Measurements from ENCODE around the gene RNU6-1. TPM values are rescaled to one million over a fixed set of nuclear protein-coding genes. Genes with fewer than 3 reads are reported as not detected.

Gene RNU6-1
- total and polyA plus RNA-seq, 10 donors: not detected

- DNase-seq: no peak
- peak overlapping the region in 4 of 8 donors; percentile 70 to 81 (median 74) for H3K27ac ChIP-seq
- 56 to 71% (median 60%) methylated on average over 3 of the region's 3 CpGs for WGBS, 5 donors
- H3K36me3 ChIP-seq: no peaks in the 10 kb centered on the region
- TF ChIP-seq POLR2A (IDR thresholded peaks at IDR 0.05) (no peak), POLR2AphosphoS5 (IDR thresholded peaks at IDR 0.05) (no peak), CTCF (IDR thresholded peaks at IDR 0.05 in 8 of 11, conservative IDR thresholded peaks at IDR 0.05 in 3 of 11) (no peak)
- no peak overlapping the region for H3K4me3 ChIP-seq
- H3K9me3 ChIP-seq: no peaks in the 10 kb centered on the region
- peaks cover 0 to 15% (median 0%) of the 10 kb centered on the region in 7 donors for H3K27me3 ChIP-seq (replicated peaks in 1 of 7)
- intact Hi-C loops (cut with DNase I; ENCODE audit: low total_unique reads): no loop called here
- H3K4me1 ChIP-seq: peaks cover 10 to 68% (median 47%) of the 10 kb centered on the region in 6 donors
Measured at GRCh38 chr15:67880651-67881182, 40.9 kb upstream of the RNU6-1 start.

GRCh38 chr15:67879440-67880129 is 39.7 kb upstream of the RNU6-1 start:
- intact Hi-C loops (cut with DNase I; ENCODE audit: low total_unique reads): no loop called here
- 59 to 77% (median 68%) methylated on average over 11 of the region's 11 CpGs for WGBS, 5 donors
- Histone ChIP-seq H3K27ac (peak overlapping the region in 2 of 8 donors; percentile 70 to 81), H3K4me1 (peaks cover 10 to 58% (median 37%) of the 10 kb centered on the region in 6 donors), H3K27me3 (replicated peaks in 1 of 7) (peaks cover 0 to 3% (median 0%) of the 10 kb centered on the region in 7 donors), H3K9me3 (no peaks in the 10 kb centered on the region), H3K36me3 (no peaks in the 10 kb centered on the region), H3K4me3 (no peak overlapping the region)
- no peak for DNase-seq
- TF ChIP-seq POLR2AphosphoS5 (IDR thresholded peaks at IDR 0.05) (no peak), CTCF (IDR thresholded peaks at IDR 0.05 in 8 of 11, conservative IDR thresholded peaks at IDR 0.05 in 3 of 11) (no peak), POLR2A (IDR thresholded peaks at IDR 0.05) (no peak)

GRCh38 chr15:67878712-67879206 is 38.9 kb upstream of the RNU6-1 start:
- H3K9me3 ChIP-seq: peaks cover 0 to 2% (median under 1%) of the 10 kb centered on the region in 8 donors
- H3K4me3 ChIP-seq: no peak overlapping the region
- no peak for DNase-seq
- H3K27ac ChIP-seq: no peak overlapping the region
- no peak for TF ChIP-seq CTCF (IDR thresholded peaks at IDR 0.05 in 8 of 11, conservative IDR thresholded peaks at IDR 0.05 in 3 of 11)
- no peaks in the 10 kb centered on the region for H3K36me3 ChIP-seq
- intact Hi-C loops (cut with DNase I; ENCODE audit: low total_unique reads): no loop called here
- 83 to 92% (median 87%) methylated on average over 2 of the region's 2 CpGs for WGBS, 5 donors
- peaks cover 3 to 50% (median 29%) of the 10 kb centered on the region in 6 donors for H3K4me1 ChIP-seq
- no peaks in the 10 kb centered on the region for H3K27me3 ChIP-seq (replicated peaks in 1 of 7)

GRCh38 chr15:67873777-67874176 is 33.9 kb upstream of the RNU6-1 start:
- TF ChIP-seq POLR2A (IDR thresholded peaks at IDR 0.05) (no peak), POLR2AphosphoS5 (IDR thresholded peaks at IDR 0.05) (no peak)
- Histone ChIP-seq H3K4me1 (peaks cover 0 to under 1% (median 0%) of the 10 kb centered on the region in 6 donors), H3K27ac (no peak overlapping the region), H3K27me3 (replicated peaks in 1 of 7) (no peaks in the 10 kb centered on the region), H3K4me3 (no peak overlapping the region), H3K36me3 (no peaks in the 10 kb centered on the region), H3K9me3 (peaks cover 0 to 27% (median 22%) of the 10 kb centered on the region in 8 donors)
- no peak for DNase-seq
- intact Hi-C loops (cut with DNase I; ENCODE audit: low total_unique reads): no loop called here
- 89 to 94% (median 93%) methylated on average over 3 of the region's 3 CpGs for WGBS, 5 donors
